ENCODE data around the gene WDR18.

GRCh38 chr19:966485-967088 lies 17.6 kb upstream of the WDR18 start:
- TF ChIP-seq POLR2A (IDR thresholded peaks at IDR 0.05; ENCODE audit: low read depth, low read length) (no peak), POU2F2 (IDR thresholded peaks at IDR 0.05; ENCODE audit: low read depth, low read length) (no peak)
